ENCODE results near the gene CABLES1.
"Not testable (repeated sequence)": the region's sequence is repeated elsewhere in the genome, so short reads cannot be mapped to it uniquely, and the experiment has no call there.

The CABLES1 gene, protein sequence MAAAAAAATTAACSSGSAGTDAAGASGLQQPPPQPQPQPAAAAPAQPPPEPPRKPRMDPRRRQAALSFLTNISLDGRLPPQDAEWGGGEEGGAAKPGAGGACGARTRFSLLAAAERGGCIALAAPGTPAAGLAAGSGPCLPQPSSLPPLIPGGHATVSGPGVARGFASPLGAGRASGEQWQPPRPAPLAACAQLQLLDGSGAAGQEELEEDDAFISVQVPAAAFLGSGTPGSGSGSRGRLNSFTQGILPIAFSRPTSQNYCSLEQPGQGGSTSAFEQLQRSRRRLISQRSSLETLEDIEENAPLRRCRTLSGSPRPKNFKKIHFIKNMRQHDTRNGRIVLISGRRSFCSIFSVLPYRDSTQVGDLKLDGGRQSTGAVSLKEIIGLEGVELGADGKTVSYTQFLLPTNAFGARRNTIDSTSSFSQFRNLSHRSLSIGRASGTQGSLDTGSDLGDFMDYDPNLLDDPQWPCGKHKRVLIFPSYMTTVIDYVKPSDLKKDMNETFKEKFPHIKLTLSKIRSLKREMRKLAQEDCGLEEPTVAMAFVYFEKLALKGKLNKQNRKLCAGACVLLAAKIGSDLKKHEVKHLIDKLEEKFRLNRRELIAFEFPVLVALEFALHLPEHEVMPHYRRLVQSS

DNA sequence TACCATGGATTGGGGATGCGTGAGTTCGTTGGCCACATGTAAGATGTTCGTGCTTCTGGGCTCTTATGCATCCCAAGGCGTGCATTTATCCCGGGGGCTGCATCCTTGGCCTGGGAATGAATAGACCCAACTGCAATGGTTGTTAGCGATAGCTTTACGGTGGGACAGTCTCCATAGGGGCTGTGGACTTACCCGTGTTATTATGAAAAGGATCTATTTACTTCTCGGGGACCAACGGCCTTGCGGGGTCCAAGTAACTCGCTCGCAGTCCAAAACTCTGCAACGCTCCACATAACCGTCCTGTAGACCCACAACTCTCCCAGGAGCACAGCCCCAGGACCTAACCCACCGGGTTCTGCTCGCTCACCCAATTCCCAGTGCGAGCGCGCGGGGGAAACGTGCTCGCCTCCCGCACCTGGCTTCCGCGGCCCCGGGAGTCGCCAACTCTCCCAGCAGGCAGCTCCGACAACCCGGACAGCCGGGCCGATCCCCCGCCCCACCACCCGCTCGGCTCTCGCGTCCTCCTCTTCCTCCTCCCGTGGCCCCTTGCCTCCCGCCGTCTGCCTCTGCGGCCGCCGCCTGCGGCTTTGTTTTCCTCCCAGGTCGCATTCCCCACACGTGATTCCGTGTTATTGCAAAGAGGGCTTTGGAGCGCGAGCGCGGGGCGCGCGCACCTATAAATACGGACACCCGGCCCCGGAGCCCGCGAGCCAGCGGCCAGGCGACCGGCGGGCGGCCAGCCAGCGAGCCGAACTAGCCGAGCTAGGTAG lies at the start of gene CABLES1:
Gene CABLES1 (plus strand): TSS at position 706 of the 770 bp plus-strand sequence. CDS start 278 bp downstream, outside the sequence.
- DNase-seq (ENCODE audit: low read depth) = no peak

DNA sequence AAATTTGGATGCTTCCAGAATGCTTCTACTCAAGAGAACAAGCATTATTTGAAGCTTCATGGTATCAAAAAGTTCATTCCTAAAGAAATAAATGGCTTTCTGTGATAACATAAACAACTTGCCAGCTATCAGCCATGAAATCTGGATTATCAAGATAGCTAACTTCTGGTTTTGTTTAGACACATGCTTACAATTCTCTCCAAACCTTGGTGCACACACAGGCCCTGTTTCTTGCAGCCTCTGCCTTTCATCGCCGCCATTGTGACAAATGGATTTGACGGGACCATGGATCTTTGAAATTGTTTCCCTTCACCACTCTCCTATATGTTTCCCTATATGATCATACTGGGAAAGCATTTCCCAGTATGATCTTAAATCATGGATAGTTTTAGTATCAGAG lies 47.9 kb upstream of the CABLES1 start:
- DNase-seq (ENCODE audit: low read depth) = no peak

GRCh38 chr18:23088310-23088709 lies 47.0 kb upstream of the CABLES1 start:
- no peak for DNase-seq (ENCODE audit: low read depth)

DNA sequence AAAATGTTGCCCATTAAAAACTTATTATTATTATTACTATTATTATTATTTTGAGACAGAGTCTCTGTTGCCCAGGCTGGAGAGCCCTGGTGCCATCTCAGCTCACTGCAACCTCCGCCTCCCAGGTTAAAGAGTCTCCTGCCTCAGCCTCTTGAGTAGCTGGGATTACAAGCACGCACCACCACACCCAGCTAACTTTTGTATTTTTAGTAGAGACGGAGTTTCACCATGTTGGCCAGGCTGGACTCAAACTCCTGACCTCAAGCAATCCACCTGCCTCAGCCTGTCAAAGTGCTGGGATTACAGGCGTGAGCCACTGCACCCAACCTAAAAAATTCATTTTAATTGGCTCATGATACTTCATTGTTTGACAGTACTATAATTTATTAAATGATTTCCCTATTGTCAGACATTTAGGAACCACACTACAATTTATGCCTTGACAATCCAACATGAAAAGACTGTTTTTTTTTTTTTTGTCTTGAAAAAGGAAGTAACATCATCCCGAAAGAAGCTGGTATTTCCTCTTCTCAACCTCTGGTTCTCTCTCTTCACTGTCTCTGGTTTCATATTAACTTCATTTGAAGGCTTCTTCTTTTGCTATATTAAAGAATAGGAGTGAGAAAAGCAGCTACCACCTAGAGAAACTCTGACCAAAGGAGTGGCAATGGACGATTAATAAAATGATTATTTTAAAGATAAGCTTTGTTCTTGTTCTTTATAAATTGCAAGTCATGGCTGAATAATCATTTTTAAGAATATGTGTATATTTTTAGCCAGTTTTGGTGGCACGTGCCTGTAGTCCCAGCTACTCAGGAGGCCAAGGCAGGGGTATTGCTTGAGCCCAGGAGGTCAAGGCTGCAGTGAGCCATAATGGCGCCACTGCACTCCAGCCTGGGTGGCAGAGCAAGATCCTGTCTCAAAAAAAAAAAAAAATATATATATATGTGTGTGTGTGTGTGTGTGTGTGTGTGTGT lies 44.0 kb upstream of the CABLES1 start:
- DNase-seq (ENCODE audit: low read depth) = not testable (repeated sequence)

- DNase-seq (ENCODE audit: low read depth) = no peak
Measured at GRCh38 chr18:23092121-23092520, 43.2 kb upstream of the CABLES1 start.

DNA sequence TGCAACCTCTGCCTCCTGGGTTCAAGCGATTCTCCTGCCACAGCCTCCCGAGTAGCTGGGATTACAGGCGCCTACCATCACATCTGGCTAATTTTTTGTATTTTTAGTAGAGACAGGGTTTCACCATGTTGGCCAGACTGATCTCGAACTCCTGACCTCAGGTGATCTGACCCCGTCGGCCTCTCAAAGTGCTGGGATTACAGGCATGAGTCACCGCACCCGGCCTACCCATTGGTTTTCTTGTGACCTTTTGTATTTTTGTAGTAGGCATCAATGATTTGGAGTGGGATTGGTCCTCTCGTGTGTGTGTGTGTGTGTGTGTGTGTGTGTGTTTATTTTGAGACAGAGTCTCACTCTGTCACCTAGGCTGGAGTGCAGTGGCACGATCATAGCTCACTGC lies 42.2 kb upstream of the CABLES1 start:
- not testable (repeated sequence) for DNase-seq (ENCODE audit: low read depth)

- no peak for DNase-seq (ENCODE audit: low read depth)
Measured at GRCh38 chr18:23093772-23094171, 41.5 kb upstream of the CABLES1 start.

GRCh38 chr18:23094411-23095190 lies 40.7 kb upstream of the CABLES1 start:
- DNase-seq (ENCODE audit: low read depth) = no peak

- no peak for DNase-seq (ENCODE audit: low read depth)
Measured at GRCh38 chr18:23095463-23095862, 39.8 kb upstream of the CABLES1 start.

GRCh38 chr18:23097016-23097415 lies 38.3 kb upstream of the CABLES1 start:
- DNase-seq (ENCODE audit: low read depth) = not testable (repeated sequence)

- DNase-seq (ENCODE audit: low read depth) = no peak
Measured at GRCh38 chr18:23099621-23100020, 35.7 kb upstream of the CABLES1 start.

- DNase-seq (ENCODE audit: low read depth) = no peak
Measured at GRCh38 chr18:23101861-23102432, 33.3 kb upstream of the CABLES1 start.

- DNase-seq (ENCODE audit: low read depth) = no peak
Measured at GRCh38 chr18:23102493-23103261, 32.6 kb upstream of the CABLES1 start.

GRCh38 chr18:23103449-23103848 lies 31.8 kb upstream of the CABLES1 start:
- DNase-seq (ENCODE audit: low read depth) = no peak

- no peak for DNase-seq (ENCODE audit: low read depth)
Measured at GRCh38 chr18:23105030-23105429, 30.3 kb upstream of the CABLES1 start.

- DNase-seq (ENCODE audit: low read depth) = no peak
Measured at GRCh38 chr18:23105581-23106219, 29.6 kb upstream of the CABLES1 start.

GRCh38 chr18:23106575-23106974 lies 28.7 kb upstream of the CABLES1 start:
- no peak for DNase-seq (ENCODE audit: low read depth)

GRCh38 chr18:23107718-23108117 lies 27.6 kb upstream of the CABLES1 start:
- no peak for DNase-seq (ENCODE audit: low read depth)

DNA sequence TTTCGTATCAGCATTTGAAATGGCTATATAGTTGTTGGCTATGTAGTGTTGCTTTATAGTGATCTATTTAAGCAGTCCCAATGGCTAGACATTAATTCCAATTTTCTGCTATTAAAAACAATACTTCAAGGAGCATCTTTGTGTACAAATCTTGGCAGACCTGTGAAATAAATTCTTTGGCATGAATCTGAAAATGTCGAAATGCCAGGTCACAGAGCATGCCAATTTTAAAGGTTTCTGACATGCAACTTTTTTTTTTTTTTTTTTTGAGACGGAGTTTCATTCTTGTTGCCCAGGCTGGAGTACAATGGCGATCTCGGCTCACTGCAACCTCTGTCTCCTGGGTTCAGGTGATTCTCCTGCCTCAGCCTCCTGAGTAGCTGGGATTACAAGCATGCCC lies 26.8 kb upstream of the CABLES1 start:
- DNase-seq (ENCODE audit: low read depth) = no peak
